HG03342 (cell line): ENCODE results near the gene ZFP36.

Experiments
- ATAC-seq: cut with Tn5 transposase; IDR thresholded peaks from one replicate; pipeline ENCODE4 v1.9.1; 2021; ENCODE audit warnings: mild to moderate bottlenecking, moderate library complexity; ENCODE audit not compliant: unreplicated experiment

Gene ZFP36

GRCh38 chr19:39415111-39416046 lies 8.7 kb downstream of the ZFP36 start:
- no peak for ATAC-seq

GRCh38 chr19:39416152-39417120 lies 9.8 kb downstream of the ZFP36 start:
- ATAC-seq, result no peak

GRCh38 chr19:39417463-39418181 lies 11.0 kb downstream of the ZFP36 start:
- ATAC-seq, result no peak

GRCh38 chr19:39419003-39419402 lies 12.4 kb downstream of the ZFP36 start:
- no peak for ATAC-seq

GRCh38 chr19:39420769-39421168 lies 14.1 kb downstream of the ZFP36 start:
- no peak for ATAC-seq

- no peak for ATAC-seq
Measured at GRCh38 chr19:39422020-39422419, 15.4 kb downstream of the ZFP36 start.

- ATAC-seq, result no peak
Measured at GRCh38 chr19:39423258-39424086, 16.8 kb downstream of the ZFP36 start.

- no peak for ATAC-seq
Measured at GRCh38 chr19:39424934-39425333, 18.3 kb downstream of the ZFP36 start.

- no peak for ATAC-seq
Measured at GRCh38 chr19:39425744-39426143, 19.1 kb downstream of the ZFP36 start.

- no peak for ATAC-seq
Measured at GRCh38 chr19:39426170-39426569, 19.5 kb downstream of the ZFP36 start.

GRCh38 chr19:39427707-39428106 lies 21.1 kb downstream of the ZFP36 start:
- no peak for ATAC-seq

- no peak for ATAC-seq
Measured at GRCh38 chr19:39428283-39429112, 21.9 kb downstream of the ZFP36 start.

- no peak for ATAC-seq
Measured at GRCh38 chr19:39430675-39431593, 24.3 kb downstream of the ZFP36 start.

GRCh38 chr19:39432677-39433025 lies 26.0 kb downstream of the ZFP36 start:
- ATAC-seq, result no peak

- no peak for ATAC-seq
Measured at GRCh38 chr19:39433480-39434079, 26.9 kb downstream of the ZFP36 start.

- ATAC-seq, result no peak
Measured at GRCh38 chr19:39434123-39435076, 27.8 kb downstream of the ZFP36 start.
